SU-DHL-6 (cell line): ENCODE measurements around the gene URAD.
"Not testable (repeated sequence)": the region's sequence is repeated elsewhere in the genome, so short reads cannot be mapped to it uniquely, and the experiment has no call there.

Source experiments
- H2AFZ ChIP-seq: fragments of 200-600 bp; sonication (generic); 2 replicates; pipeline ENCODE4 v1.6.1; 2014; ENCODE audit warnings: low read depth, mild to moderate bottlenecking, moderate library complexity, mixed read lengths, antibody characterized with exemption, low read length; ENCODE audit not compliant: severe bottlenecking
- H3F3A ChIP-seq: fragments of 200-600 bp; shearing (Covaris generic); 2 replicates; pipeline ENCODE4 v1.6.0; 2016; ENCODE audit warnings: antibody characterized with exemption, mild to moderate bottlenecking; ENCODE audit not compliant: insufficient read depth
- H3K27ac ChIP-seq: fragments of 200-600 bp; sonication (generic); 2 replicates; pipeline ENCODE4 v1.5.1; 2016; ENCODE audit warnings: low read depth, mild to moderate bottlenecking, low read length, moderate library complexity, mixed read lengths
- H3K27me3 ChIP-seq: fragments of 200-600 bp; sonication (generic), shearing (Covaris generic); 2 replicates; pipeline ENCODE4 v1.6.0; 2014; ENCODE audit warnings: mild to moderate bottlenecking, low read length
- H3K36me3 ChIP-seq: fragments of 200-600 bp; sonication (generic); 2 replicates; pipeline ENCODE4 v1.6.1; 2014; ENCODE audit warnings: mild to moderate bottlenecking, low read length, mixed read lengths
- H3K4me2 ChIP-seq: fragments of 300-600, 200-600 bp; shearing (Covaris generic), sonication (generic); 2 replicates; pipeline ENCODE4 v1.6.0; 2014; ENCODE audit warnings: low read length, low read depth, mild to moderate bottlenecking; ENCODE audit not compliant: poor library complexity, severe bottlenecking
- H3K4me3 ChIP-seq: fragments of 200-600 bp; sonication (generic); 2 replicates; pipeline ENCODE4 v1.5.1; 2014; ENCODE audit warnings: antibody characterized with exemption, low read length, mild to moderate bottlenecking, mixed read lengths; ENCODE audit not compliant: insufficient read depth, poor library complexity, severe bottlenecking
- H3K79me2 ChIP-seq: fragments of 200-600 bp; sonication (generic); 2 replicates; pipeline ENCODE4 v1.6.1; 2014; ENCODE audit warnings: mild to moderate bottlenecking, low read length, moderate library complexity; ENCODE audit not compliant: insufficient read depth
- H3K9ac ChIP-seq: fragments of 200-600 bp; sonication (generic); 2 replicates; pipeline ENCODE4 v1.7.0; 2014; ENCODE audit warnings: mild to moderate bottlenecking, low read length
- H3K9me2 ChIP-seq: fragments of 200-600 bp; sonication (generic); replicated peaks from 2 replicates; pipeline ENCODE4 v1.6.1; 2014; ENCODE audit warnings: low read length; ENCODE audit not compliant: insufficient read depth
- H3K9me3 ChIP-seq: fragments of 200-600 bp; sonication (generic); 2 replicates; pipeline ENCODE4 v1.6.1; 2014; ENCODE audit warnings: low read length, mixed read lengths; ENCODE audit not compliant: insufficient read depth
- H4K20me1 ChIP-seq: fragments of 200-600 bp; sonication (generic); 2 replicates; pipeline ENCODE4 v1.6.1; 2014; ENCODE audit warnings: low read depth, mild to moderate bottlenecking, antibody characterized with exemption, low read length, moderate library complexity, mixed read lengths
- CTCF ChIP-seq: fragments of 200-600 bp; sonication (generic); IDR thresholded peaks from one replicate; pipeline ENCODE4 v1.5.1; 2017; ENCODE audit warnings: antibody characterized with exemption, mild to moderate bottlenecking, low read length, moderate library complexity; ENCODE audit not compliant: insufficient read depth, poor library complexity, severe bottlenecking
- EZH2phosphoT487 ChIP-seq: fragments of 200-600 bp; sonication (generic), shearing (Covaris generic); conservative IDR thresholded peaks from 2 replicates; pipeline ENCODE4 v1.6.1; 2018; ENCODE audit warnings: mild to moderate bottlenecking, antibody characterized with exemption, low read length, moderate library complexity, mixed read lengths

Gene URAD

GRCh38 chr13:28033894-28034655 is 45.6 kb upstream of the URAD start:
- TF ChIP-seq EZH2phosphoT487 (no peak), CTCF (no peak)
- no peak overlapping the region for H3K27ac ChIP-seq
- H3K36me3 ChIP-seq = no peaks in the 10 kb centered on the region
- H3K79me2 ChIP-seq = no peaks in the 10 kb centered on the region
- no peak overlapping the region for H3K9ac ChIP-seq
- no peaks in the 10 kb centered on the region for H3K9me2 ChIP-seq
- no peak overlapping the region for H3K4me2 ChIP-seq
- no peaks in the 10 kb centered on the region for H4K20me1 ChIP-seq
- no peaks in the 10 kb centered on the region for H3F3A ChIP-seq
- no peaks in the 10 kb centered on the region for H3K9me3 ChIP-seq
- H3K4me3 ChIP-seq = no peak overlapping the region
- no peak overlapping the region for H2AFZ ChIP-seq
- no peaks in the 10 kb centered on the region for H3K27me3 ChIP-seq

GRCh38 chr13:28032438-28032837 is 43.9 kb upstream of the URAD start:
- not testable (repeated sequence) for H3K4me3 ChIP-seq, H3K9me2 ChIP-seq, H3K27me3 ChIP-seq, H3K79me2 ChIP-seq, H3K9me3 ChIP-seq, H3F3A ChIP-seq, H4K20me1 ChIP-seq, H2AFZ ChIP-seq, H3K9ac ChIP-seq, H3K36me3 ChIP-seq, H3K27ac ChIP-seq, H3K4me2 ChIP-seq

- Histone ChIP-seq H3K4me3 (no peak overlapping the region), H3K36me3 (no peaks in the 10 kb centered on the region), H3K79me2 (no peaks in the 10 kb centered on the region), H3K27me3 (no peaks in the 10 kb centered on the region), H2AFZ (no peak overlapping the region), H3K4me2 (no peak overlapping the region), H3F3A (no peaks in the 10 kb centered on the region), H4K20me1 (no peaks in the 10 kb centered on the region), H3K9me2 (no peaks in the 10 kb centered on the region), H3K9me3 (no peaks in the 10 kb centered on the region), H3K9ac (no peak overlapping the region), H3K27ac (no peak overlapping the region)
- no peak for TF ChIP-seq CTCF
- no peak for TF ChIP-seq EZH2phosphoT487
These were observed 43.4 kb upstream of the URAD start for GRCh38 chr13:28031896-28032288.

- no peaks in the 10 kb centered on the region for H3F3A ChIP-seq
- H3K9ac ChIP-seq = no peak overlapping the region
- no peaks in the 10 kb centered on the region for H4K20me1 ChIP-seq
- no peaks in the 10 kb centered on the region for H3K36me3 ChIP-seq
- H3K79me2 ChIP-seq = no peaks in the 10 kb centered on the region
- no peak for TF ChIP-seq EZH2phosphoT487
- TF ChIP-seq CTCF = no peak
- no peaks in the 10 kb centered on the region for H3K9me3 ChIP-seq
- H3K9me2 ChIP-seq = no peaks in the 10 kb centered on the region
- no peak overlapping the region for H3K4me3 ChIP-seq
- no peak overlapping the region for H2AFZ ChIP-seq
- no peak overlapping the region for H3K4me2 ChIP-seq
- H3K27me3 ChIP-seq = no peaks in the 10 kb centered on the region
- no peak overlapping the region for H3K27ac ChIP-seq
These were observed 42.9 kb upstream of the URAD start for GRCh38 chr13:28031220-28031895.
